HepG2 (cell line): ENCODE measurements around the gene HTRA2. TPM values are rescaled to one million over a fixed set of nuclear protein-coding genes. Genes with fewer than 3 reads are reported as not detected.

ENCODE experiments used
- HDAC1 ChIP-seq: sonication (generic); formaldehyde crosslinking; IDR thresholded peaks from 2 replicates; pipeline ENCODE4 v1.5.1; 2020; ENCODE audit warnings: mild to moderate bottlenecking, missing genetic modification reagents
- HMG20B ChIP-seq: conservative IDR thresholded peaks from 2 replicates; pipeline ENCODE4 v1.6.1; 2016; ENCODE audit warnings: missing genetic modification reagents, missing compliant biosample characterization
- IKZF4 ChIP-seq: sonication (generic); formaldehyde crosslinking; IDR thresholded peaks from 2 replicates; pipeline ENCODE4 v1.5.1; 2020; ENCODE audit warnings: borderline replicate concordance, mild to moderate bottlenecking, low read depth, missing genetic modification reagents; ENCODE audit errors: not compliant biosample characterization
- ISL2 ChIP-seq: sonication (generic); formaldehyde crosslinking; IDR thresholded peaks from 2 replicates; pipeline ENCODE4 v1.5.0; 2020; ENCODE audit warnings: missing genetic modification reagents
- POLR2G ChIP-seq: fragments of 200-400 bp; formaldehyde crosslinking; IDR thresholded peaks from 2 replicates; pipeline ENCODE4 v1.6.1; 2018; ENCODE audit warnings: mild to moderate bottlenecking, low read depth, low read length, moderate library complexity
- RARG ChIP-seq: sonication (generic); formaldehyde crosslinking; IDR thresholded peaks from 2 replicates; pipeline ENCODE4 v1.4.0; 2020; ENCODE audit warnings: low read depth, mild to moderate bottlenecking, missing genetic modification reagents
- RNF2 ChIP-seq: fragments of 450-650 bp; conservative IDR thresholded peaks from 2 replicates; pipeline ENCODE4 v1.6.1; 2016; ENCODE audit warnings: low read depth
- STAT5B ChIP-seq: sonication (generic); formaldehyde crosslinking; IDR thresholded peaks from 2 replicates; pipeline ENCODE4 v1.4.0; 2020; ENCODE audit warnings: missing genetic modification reagents
- TCF7 ChIP-seq: sonication (generic); IDR thresholded peaks from 2 replicates; pipeline ENCODE4 v1.6.1; 2016; ENCODE audit warnings: antibody characterized with exemption, low read depth
- ZFYVE20 ChIP-seq: sonication (generic); formaldehyde crosslinking; IDR thresholded peaks from 2 replicates; pipeline ENCODE4 v1.8.0; 2023; ENCODE audit warnings: low read depth, mild to moderate bottlenecking, moderate library complexity, missing genetic modification reagents, borderline replicate concordance
- ZNF136 ChIP-seq: sonication (generic); formaldehyde crosslinking; IDR thresholded peaks from 2 replicates; pipeline ENCODE4 v1.8.1; 2022; ENCODE audit warnings: low read depth, mild to moderate bottlenecking, moderate library complexity, missing genetic modification reagents
- ZNF235 ChIP-seq: sonication (generic); formaldehyde crosslinking; IDR thresholded peaks from 2 replicates; pipeline ENCODE4 v1.8.1; 2023; ENCODE audit warnings: mild to moderate bottlenecking, missing genetic modification reagents, borderline replicate concordance
- ZNF354B ChIP-seq: sonication (generic); formaldehyde crosslinking; IDR thresholded peaks from 2 replicates; pipeline ENCODE4 v1.8.0; 2022; ENCODE audit warnings: mild to moderate bottlenecking, missing genetic modification reagents
- ZNF746 ChIP-seq: sonication (generic); formaldehyde crosslinking; IDR thresholded peaks from 2 replicates; pipeline ENCODE4 v1.8.0; 2022; ENCODE audit warnings: mild to moderate bottlenecking, missing genetic modification reagents
- polyA plus RNA-seq, 8 experiments: library from polyadenylated mRNA; depleted of rRNA in 3 of 8; stranded (reverse) in 7 of 8; unstranded in 1 of 8; fragments of >200 nt; fragmentation: Illumina TruSeq in 4 of 8; extraction: Trizol in 4 of 8; gene quantifications; 2 replicates each; pipeline versions ENCODE4 v1.2.1 to v1.2.3, GENCODE V29; 2011 to 2016; ENCODE audit warnings: low read depth in 4 of 8, missing spikeins in 1 of 8, mixed read lengths in 1 of 8; ENCODE audit not compliant: insufficient read depth in 1 of 8
- total RNA-seq, 5 experiments: library from RNA; depleted of rRNA; stranded (reverse); fragments of >200 nt; fragmentation: Illumina TruSeq; extraction: Trizol; gene quantifications; 2 replicates each; pipeline ENCODE4 v1.2.3, GENCODE V29; 2016; ENCODE audit warnings: low read depth in 1 of 5
- TF ChIP-seq, protein P1 (sequence below): sonication (generic); formaldehyde crosslinking; IDR thresholded peaks from 2 replicates; pipeline ENCODE4 v1.4.0; 2020; ENCODE audit warnings: low read depth, missing genetic modification reagents
- TF ChIP-seq, protein P2 (sequence below): sonication (generic); formaldehyde crosslinking; IDR thresholded peaks from 2 replicates; pipeline ENCODE4 v1.4.0; 2020; ENCODE audit warnings: mild to moderate bottlenecking, missing genetic modification reagents
- TF ChIP-seq, protein P3 (sequence below): sonication (generic); formaldehyde crosslinking; IDR thresholded peaks from 2 replicates; pipeline ENCODE4 v1.4.0; 2020; ENCODE audit warnings: missing genetic modification reagents, borderline replicate concordance
- TF ChIP-seq, protein P4 (sequence below): sonication (generic); formaldehyde crosslinking; IDR thresholded peaks from 2 replicates; pipeline ENCODE4 v1.8.1; 2023; ENCODE audit warnings: mild to moderate bottlenecking, missing genetic modification reagents

Gene HTRA2
- total and polyA plus RNA-seq, 2 of the 13 experiments (the other 11 are each of a cell fraction or from before 2014, with no cell fraction given), result 47.7 to 50.3 TPM

DNA sequence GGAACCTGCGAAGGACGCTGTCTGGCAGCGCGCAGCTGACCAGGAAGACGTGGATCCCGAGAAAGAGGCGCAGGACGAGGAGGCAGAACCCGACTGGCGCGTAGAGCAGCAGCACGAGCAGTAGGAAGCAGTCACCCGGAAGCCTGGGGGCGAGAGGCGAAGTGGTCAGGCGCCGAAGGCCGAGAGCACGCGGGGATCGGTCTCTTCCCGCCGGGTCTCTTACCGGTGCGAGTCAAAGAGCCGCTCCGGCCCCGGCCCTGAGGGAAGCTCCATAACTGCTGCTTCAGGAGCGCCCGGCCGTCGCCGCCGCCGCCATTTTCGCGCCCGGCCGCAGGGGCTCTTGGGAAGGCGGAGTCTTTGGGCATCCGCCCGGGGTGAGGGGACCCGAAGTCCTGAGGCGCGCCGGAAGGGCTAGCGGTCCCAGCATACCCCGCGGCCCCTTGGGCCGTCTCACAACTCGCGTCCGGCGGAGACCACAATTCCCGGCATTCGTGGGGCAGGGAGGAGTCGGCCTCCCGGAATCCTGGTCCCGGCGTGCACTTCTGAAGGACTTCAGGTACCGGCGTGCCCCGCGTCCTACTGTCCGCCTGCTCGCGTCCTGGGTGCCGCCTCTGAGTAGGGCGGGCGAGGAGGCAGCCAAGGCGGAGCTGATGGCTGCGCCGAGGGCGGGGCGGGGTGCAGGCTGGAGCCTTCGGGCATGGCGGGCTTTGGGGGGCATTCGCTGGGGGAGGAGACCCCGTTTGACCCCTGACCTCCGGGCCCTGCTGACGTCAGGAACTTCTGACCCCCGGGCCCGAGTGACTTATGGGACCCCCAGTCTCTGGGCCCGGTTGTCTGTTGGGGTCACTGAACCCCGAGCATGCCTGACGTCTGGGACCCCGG, at the start of gene HTRA2, which contains the start of gene AUP1 (continued):
- TF ChIP-seq ZNF235 (CRISPR knock-in tag) (peak; percentile 83; the same call in 1 of the 2 replicates), ZNF136 (peak; percentile 93), HMG20B (CRISPR knock-in tag) (peak; percentile 15; the same call in 1 of the 2 replicates), ZNF354B (CRISPR knock-in tag) (0 out of 2 replicates have a peak, but pooled peaks have one; percentile 79), IKZF4 (CRISPR knock-in tag) (peak; percentile 64), ZNF746 (CRISPR knock-in tag) (peak; percentile 67), ZFYVE20 (CRISPR knock-in tag) (no peak), STAT5B (CRISPR knock-in tag) (no peak), RARG (CRISPR knock-in tag) (peak; percentile 89; the same call in 1 of the 2 replicates), HDAC1 (CRISPR knock-in tag) (peak; percentile 93), POLR2G (peak; percentile 98), RNF2 (no peak; the same call in 1 of the 2 replicates), ISL2 (CRISPR knock-in tag) (peak; percentile 82), TCF7 (peak; percentile 47; the same call in 1 of the 2 replicates)
- TF ChIP-seq, protein P1, sequence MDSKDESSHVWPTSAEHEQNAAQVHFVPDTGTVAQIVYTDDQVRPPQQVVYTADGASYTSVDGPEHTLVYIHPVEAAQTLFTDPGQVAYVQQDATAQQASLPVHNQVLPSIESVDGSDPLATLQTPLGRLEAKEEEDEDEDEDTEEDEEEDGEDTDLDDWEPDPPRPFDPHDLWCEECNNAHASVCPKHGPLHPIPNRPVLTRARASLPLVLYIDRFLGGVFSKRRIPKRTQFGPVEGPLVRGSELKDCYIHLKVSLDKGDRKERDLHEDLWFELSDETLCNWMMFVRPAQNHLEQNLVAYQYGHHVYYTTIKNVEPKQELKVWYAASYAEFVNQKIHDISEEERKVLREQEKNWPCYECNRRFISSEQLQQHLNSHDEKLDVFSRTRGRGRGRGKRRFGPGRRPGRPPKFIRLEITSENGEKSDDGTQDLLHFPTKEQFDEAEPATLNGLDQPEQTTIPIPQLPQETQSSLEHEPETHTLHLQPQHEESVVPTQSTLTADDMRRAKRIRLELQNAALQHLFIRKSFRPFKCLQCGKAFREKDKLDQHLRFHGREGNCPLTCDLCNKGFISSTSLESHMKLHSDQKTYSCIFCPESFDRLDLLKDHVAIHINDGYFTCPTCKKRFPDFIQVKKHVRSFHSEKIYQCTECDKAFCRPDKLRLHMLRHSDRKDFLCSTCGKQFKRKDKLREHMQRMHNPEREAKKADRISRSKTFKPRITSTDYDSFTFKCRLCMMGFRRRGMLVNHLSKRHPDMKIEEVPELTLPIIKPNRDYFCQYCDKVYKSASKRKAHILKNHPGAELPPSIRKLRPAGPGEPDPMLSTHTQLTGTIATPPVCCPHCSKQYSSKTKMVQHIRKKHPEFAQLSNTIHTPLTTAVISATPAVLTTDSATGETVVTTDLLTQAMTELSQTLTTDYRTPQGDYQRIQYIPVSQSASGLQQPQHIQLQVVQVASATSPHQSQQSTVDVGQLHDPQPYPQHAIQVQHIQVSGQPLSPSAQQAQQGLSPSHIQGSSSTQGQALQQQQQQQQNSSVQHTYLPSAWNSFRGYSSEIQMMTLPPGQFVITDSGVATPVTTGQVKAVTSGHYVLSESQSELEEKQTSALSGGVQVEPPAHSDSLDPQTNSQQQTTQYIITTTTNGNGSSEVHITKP (CRISPR knock-in tag), result peak; percentile 81
- TF ChIP-seq, protein P2, sequence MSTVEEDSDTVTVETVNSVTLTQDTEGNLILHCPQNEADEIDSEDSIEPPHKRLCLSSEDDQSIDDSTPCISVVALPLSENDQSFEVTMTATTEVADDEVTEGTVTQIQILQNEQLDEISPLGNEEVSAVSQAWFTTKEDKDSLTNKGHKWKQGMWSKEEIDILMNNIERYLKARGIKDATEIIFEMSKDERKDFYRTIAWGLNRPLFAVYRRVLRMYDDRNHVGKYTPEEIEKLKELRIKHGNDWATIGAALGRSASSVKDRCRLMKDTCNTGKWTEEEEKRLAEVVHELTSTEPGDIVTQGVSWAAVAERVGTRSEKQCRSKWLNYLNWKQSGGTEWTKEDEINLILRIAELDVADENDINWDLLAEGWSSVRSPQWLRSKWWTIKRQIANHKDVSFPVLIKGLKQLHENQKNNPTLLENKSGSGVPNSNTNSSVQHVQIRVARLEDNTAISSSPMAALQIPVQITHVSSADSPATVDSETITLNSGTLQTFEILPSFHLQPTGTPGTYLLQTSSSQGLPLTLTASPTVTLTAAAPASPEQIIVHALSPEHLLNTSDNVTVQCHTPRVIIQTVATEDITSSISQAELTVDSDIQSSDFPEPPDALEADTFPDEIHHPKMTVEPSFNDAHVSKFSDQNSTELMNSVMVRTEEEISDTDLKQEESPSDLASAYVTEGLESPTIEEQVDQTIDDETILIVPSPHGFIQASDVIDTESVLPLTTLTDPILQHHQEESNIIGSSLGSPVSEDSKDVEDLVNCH (CRISPR knock-in tag), result no peak
- TF ChIP-seq, protein P3, sequence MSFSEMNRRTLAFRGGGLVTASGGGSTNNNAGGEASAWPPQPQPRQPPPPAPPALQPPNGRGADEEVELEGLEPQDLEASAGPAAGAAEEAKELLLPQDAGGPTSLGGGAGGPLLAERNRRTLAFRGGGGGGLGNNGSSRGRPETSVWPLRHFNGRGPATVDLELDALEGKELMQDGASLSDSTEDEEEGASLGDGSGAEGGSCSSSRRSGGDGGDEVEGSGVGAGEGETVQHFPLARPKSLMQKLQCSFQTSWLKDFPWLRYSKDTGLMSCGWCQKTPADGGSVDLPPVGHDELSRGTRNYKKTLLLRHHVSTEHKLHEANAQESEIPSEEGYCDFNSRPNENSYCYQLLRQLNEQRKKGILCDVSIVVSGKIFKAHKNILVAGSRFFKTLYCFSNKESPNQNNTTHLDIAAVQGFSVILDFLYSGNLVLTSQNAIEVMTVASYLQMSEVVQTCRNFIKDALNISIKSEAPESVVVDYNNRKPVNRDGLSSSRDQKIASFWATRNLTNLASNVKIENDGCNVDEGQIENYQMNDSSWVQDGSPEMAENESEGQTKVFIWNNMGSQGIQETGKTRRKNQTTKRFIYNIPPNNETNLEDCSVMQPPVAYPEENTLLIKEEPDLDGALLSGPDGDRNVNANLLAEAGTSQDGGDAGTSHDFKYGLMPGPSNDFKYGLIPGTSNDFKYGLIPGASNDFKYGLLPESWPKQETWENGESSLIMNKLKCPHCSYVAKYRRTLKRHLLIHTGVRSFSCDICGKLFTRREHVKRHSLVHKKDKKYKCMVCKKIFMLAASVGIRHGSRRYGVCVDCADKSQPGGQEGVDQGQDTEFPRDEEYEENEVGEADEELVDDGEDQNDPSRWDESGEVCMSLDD (CRISPR knock-in tag), result peak; percentile 73
- TF ChIP-seq, protein P4, sequence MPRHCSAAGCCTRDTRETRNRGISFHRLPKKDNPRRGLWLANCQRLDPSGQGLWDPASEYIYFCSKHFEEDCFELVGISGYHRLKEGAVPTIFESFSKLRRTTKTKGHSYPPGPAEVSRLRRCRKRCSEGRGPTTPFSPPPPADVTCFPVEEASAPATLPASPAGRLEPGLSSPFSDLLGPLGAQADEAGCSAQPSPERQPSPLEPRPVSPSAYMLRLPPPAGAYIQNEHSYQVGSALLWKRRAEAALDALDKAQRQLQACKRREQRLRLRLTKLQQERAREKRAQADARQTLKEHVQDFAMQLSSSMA, result peak; percentile 90
